Measurements from ENCODE around the gene CDX2.

DNA sequence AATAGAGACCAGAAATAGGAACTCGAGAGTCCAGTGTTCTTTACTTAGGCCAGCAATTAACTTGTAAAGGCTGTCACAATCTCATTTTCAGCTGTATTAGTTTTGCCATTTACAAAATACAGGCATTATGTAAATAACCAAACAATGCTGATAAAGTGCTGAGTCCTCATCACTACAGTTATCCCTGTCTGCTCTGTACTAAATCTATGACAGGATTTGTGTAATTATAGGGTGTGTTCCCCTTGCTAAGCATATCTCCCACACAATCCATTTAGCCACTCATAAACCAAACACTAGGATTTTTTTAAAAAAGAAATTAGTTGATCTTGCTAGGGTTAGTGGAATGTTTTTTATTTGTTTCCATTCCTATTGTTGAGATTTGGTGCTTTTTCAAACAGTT lies 26.1 kb downstream of the CDX2 start:
- no peak for TF ChIP-seq POLR2A (IDR thresholded peaks at IDR 0.05; ENCODE audit: low read depth)
- TF ChIP-seq, protein P1, sequence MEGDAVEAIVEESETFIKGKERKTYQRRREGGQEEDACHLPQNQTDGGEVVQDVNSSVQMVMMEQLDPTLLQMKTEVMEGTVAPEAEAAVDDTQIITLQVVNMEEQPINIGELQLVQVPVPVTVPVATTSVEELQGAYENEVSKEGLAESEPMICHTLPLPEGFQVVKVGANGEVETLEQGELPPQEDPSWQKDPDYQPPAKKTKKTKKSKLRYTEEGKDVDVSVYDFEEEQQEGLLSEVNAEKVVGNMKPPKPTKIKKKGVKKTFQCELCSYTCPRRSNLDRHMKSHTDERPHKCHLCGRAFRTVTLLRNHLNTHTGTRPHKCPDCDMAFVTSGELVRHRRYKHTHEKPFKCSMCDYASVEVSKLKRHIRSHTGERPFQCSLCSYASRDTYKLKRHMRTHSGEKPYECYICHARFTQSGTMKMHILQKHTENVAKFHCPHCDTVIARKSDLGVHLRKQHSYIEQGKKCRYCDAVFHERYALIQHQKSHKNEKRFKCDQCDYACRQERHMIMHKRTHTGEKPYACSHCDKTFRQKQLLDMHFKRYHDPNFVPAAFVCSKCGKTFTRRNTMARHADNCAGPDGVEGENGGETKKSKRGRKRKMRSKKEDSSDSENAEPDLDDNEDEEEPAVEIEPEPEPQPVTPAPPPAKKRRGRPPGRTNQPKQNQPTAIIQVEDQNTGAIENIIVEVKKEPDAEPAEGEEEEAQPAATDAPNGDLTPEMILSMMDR (IDR thresholded peaks at IDR 0.05): no peak

Data from esophagus muscularis mucosa (tissue), 3 donors.